A172 (cell line): ENCODE measurements around the gene C1QL3. TPM values are rescaled to one million over a fixed set of nuclear protein-coding genes. Genes with fewer than 3 reads are reported as not detected.

Experiments
- DNase-seq: peaks from one replicate; pipeline ENCODE4 v3.0.0-alpha.2; 2015; ENCODE audit warnings: low spot score
- total RNA-seq: library from RNA; depleted of rRNA; stranded (reverse); fragments of >200 nt; shearing (Covaris generic); gene quantifications from 2 replicates; pipeline ENCODE4 v1.2.3, GENCODE V29; 2014; rRNA removed

C1QL3 gene
- not detected in 2 replicates for total RNA-seq

DNA sequence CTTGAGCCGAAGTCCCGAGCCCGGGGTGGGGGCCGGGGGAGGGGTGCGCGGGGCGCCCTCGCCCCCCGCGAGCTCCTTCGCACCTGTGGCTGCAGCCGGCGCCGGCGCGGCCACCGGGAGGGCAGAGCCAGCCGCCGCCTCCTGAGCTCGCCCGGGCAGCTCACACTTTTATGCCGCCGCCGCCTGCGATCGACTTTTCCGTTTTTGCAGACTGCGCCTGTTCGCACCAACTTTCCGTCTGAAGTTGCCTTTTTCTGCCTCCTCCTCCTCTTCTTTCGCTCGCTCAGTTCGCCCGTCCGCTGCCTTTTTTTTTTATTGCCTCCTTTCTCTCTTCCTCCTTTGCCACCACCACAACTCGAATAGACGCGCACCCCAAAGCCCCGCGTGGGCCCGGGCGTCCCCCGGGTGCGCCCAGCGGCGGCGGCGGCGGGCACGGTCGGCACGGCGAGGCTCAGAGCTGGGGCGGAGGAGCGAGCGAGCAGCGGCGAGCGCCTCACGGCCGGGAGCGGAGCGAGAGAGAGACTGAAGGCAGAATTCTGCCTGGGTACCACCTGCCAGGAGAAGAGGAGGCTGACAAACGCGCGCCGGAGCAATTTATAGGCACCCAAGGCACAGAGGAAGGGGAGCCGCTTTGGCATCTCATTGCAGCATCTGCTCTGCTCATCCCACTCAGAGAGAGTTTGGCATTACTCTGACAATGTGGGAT, at the start of gene C1QL3:
Gene C1QL3, minus strand, starts transcription at position 569 of the 706 bp plus-strand sequence. CDS start 814 bp downstream, outside the sequence.
- no peak for DNase-seq

DNA sequence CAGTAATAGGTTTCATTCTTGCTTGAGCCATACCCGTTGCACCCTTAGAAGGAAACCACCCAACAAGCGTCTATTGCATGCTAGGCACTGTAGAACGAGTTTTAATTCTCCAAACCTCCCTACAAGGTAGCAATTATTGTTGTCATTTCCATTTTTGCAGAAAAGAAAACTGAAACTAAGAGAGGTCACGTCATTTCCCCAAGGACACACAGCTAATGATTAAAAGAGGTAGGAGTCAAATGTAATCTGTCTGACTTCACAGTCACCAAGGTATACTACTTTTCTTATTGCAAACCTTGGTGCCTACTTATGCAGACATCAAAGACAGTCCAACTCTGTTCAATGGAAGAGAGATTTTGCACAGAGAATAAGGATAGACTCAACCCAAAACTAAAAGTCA, 49.1 kb upstream of the C1QL3 start:
- no peak for DNase-seq

DNA sequence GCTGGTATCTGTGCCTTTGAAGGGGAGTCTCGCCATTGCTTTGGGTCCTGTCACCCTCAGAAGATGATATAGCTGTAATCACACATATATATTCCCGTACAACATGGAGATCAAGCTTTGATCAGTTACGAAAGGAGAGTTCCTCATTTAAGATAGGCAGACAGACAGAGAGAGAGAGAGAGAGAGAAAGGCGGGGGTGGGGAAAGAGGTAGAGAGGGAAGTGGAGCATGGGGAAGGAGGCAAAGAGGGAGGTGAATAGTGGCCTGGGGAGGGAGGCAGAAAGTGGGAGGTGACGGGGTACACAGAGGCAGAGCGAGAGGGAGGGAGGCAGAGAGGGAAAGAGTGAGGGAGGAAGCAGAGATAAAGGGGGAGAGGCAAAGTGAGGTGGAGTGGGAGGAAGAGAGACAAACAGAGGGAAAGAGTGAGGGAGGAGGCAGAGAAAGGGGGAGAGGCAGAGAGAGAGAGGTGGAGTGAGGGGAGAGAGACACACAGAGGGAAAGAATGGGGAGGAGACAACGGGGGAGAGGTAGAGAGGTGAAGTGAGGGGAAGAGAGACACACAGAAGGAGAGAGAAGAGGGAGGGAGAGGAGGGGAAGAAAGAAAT, 44.6 kb upstream of the C1QL3 start:
- no peak for DNase-seq

DNA sequence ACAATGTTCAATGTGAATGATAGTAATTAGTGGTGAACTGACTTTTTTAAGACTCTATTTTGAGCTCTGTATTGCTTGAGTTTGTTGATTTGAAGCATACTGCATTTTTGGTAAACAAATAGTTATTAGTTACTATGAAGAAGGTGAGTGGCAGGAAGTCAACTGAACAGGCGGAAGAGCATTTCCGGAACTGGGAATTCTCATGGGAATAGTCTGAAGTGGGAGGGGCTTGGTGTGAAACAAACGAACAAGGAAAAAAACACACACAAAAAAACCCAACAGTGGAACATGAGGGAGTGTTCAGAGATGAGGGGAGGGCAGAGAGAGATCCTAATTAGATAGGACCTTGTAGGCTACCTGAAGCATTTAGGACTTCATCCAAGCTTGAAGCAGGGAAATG, 43.9 kb upstream of the C1QL3 start:
- peak; percentile 4 for DNase-seq

DNA sequence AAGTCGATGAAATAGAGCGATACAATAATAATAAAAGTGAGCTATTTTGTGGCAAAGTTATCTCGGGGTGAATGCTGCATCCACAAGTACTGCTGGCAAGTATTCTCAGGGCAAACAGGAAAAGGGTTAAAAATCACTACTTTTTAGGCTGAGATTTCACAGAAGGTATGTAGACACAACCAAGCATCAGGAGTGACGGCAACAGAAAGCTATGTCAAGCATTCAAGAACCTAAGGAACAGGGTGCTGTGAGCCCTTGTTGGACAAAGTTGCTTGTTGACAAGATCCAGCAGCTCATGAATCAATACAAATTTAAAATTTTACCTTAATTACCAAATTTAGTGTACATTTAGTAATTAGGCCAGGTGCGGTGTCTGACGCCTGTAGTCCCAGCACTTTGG, 41.2 kb upstream of the C1QL3 start:
- no peak for DNase-seq

DNA sequence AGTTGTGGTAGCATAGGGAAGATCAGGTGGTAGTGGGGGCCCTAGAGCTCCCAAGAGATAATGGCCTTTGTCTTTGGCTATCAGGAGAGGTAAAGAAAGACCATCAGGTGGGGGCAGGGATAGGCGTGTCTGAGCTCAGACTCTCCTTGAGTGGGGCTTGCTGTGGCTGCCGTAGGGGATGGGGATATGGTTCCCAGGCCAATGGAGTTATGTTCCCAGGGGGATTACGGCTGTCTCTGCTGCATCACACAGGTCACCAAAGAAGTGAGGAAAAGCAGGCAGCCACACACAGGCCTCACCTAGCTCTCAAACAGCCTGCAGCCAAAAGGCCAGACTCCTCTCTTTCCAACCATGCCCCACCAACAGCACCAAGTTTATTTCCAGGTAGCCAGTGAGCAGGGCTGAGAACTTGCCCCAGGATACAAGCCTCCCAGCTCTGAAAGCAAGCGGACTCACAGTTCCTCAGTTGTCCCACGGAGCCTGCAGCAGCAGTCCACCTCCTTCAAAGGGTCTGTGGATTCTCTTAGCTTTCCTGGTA, 37.6 kb upstream of the C1QL3 start:
- no peak for DNase-seq

DNA sequence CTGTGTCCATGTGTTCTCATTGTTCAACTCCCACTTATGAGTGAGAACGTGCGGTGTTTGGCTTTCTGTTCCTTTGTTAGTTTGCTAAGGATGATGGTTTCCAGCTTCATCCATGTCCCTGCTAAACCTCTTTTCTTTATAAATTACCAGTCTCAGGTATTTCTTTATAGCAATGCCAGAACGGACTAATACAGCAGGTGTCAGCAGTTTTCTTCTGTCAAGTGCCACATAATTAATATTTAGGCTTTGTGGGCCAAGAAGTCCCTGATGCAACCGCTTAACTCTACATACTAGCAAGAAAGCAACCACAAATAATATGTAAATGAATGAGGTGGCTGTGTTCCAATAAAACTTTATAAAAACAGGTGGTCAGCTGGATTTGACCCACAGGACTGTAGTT, 26.3 kb upstream of the C1QL3 start:
- no peak for DNase-seq

DNA sequence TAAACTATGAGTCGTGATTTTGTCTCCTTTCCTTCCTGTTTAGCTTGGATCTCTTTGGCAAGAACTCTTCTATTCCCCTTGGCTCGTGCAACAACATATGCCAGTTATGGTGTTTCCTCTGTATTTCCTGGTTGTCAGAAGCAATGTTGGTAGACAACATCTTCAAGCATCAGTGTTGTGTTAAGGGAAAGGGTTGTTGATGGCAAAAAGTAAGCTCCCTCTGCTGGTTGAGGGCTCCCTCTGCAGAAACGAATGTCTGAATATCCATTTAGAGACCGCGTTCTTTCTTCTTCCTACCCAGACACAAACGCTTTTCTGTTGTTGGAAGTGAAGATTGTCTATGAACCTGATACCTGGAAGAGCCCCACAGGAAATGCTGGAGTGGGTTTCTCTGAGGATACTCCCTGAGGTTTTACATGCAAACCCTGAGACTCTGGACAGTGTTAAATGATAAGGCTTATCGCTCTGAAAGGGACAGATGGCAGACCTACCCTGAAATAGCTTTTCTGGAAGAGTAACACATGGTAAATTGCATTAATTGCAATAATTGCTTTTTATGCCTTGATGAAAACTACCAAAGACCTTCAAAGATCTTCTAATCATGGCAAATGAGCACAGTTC, 23.5 kb upstream of the C1QL3 start:
- peak; percentile 14 for DNase-seq

DNA sequence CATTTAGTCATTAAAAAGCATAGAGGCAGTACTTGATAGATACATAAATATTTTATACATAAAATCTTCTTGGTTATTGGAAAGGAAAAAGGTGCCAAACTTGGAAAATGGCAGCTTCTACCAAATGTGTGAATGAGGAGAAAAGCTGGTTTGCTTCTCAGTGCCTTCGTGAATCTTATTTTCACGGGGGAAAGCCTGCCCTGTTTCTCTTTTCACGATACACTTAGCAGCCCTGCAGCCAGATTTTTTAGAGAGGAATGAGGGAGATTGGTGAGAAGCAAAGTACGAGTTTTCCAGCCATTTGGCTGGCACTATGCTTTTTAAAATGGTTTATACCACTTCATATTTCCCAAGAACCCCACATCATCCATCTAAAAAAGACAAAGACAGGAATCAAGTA, 22.9 kb upstream of the C1QL3 start:
- no peak for DNase-seq

DNA sequence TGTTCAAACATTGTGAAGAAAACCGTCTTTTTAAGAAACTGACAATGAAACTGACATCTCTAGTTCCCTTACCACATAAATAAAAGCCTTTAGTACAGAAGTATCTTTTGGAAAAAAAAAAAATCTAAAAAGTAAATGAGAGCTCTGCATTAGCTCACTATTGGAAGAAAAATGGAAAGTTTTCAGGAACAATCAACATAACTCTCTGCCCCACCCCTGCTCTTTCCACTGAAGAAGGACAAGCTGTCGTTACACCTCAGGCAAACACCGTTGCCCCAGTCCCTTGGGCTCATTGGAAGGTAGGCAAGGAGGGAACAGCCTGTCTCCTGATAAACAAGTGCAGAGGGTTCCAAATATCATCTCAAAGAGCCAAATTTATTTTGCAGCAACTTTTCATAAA, 22.4 kb upstream of the C1QL3 start:
- no peak for DNase-seq

DNA sequence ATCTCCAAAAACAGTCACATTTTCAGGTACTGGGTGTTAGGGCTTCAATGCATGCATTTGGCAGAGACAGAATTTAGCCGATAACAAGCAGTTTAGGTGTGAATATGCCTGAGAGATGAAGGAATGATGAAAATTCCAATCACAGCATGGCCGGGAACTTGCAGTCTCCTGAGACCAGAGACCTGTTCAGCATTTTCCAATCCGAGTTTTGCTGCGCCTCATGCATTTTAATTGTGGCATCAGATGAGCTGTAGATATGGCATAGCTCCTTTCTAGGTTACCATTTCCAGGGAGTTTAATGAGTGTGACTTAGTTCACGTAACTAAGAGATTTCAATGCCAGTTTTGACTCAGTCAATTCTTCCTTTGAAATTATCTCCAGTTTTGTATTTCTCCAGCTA, 14.5 kb upstream of the C1QL3 start:
- DNase-seq = no peak

DNA sequence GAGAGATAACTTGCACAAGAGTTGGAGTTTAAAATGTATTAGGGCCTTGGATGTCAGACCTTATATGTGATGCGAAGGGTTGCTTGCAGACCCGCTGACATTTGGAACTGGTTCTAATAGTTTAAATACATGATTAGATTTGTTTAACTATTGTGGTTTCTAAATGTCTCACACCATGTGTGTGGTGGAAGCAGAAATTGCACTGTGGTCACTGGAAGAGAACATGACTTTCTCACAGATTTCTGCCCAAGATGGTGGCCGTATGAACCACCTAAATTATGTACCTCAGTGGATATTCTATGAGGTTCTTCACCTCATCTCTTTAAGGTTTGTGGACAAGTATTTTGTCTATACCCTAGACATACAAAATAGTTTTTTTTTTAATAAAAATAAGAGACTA, 8.2 kb upstream of the C1QL3 start:
- no peak for DNase-seq

DNA sequence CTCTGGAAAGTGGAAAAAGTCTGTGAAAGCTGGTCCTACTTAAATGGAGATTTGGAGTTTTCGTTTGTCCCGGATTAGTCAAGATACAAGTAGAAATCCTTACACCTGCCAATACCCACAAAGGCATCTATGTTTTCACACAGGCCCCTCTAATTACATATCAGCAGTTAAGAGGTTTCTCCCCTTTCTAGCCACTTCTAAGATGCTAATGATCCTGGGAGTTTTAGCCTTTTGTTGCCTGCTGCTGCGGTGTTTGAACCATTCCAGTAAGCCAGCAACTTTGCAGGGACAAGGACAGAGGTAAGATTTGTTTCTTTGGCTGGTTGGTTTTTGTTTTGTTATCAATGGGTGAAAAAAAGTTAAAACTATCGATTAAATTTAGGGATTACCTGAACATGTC, 5.8 kb upstream of the C1QL3 start:
- DNase-seq = no peak

DNA sequence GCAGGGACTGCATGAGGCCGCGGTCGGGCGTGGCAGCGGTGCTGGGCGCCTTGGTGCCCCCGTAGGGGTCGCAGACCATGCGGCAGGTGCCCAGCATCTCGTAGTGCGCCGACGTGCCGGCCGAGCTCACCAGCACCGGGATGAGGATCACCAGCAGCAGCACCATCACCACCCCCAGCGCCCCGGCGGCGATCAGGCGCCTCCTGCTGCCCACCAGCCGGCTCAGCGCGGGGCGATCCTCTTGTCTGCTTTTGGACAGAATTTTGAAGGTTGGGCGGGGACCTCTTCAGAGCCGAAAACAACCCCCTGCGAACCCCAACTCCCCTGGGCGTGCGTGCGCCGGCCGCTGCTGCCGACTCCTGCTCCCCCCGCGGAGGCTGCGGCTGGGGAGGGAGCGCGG, 779 bp downstream of the C1QL3 start:
- no peak for DNase-seq

DNA sequence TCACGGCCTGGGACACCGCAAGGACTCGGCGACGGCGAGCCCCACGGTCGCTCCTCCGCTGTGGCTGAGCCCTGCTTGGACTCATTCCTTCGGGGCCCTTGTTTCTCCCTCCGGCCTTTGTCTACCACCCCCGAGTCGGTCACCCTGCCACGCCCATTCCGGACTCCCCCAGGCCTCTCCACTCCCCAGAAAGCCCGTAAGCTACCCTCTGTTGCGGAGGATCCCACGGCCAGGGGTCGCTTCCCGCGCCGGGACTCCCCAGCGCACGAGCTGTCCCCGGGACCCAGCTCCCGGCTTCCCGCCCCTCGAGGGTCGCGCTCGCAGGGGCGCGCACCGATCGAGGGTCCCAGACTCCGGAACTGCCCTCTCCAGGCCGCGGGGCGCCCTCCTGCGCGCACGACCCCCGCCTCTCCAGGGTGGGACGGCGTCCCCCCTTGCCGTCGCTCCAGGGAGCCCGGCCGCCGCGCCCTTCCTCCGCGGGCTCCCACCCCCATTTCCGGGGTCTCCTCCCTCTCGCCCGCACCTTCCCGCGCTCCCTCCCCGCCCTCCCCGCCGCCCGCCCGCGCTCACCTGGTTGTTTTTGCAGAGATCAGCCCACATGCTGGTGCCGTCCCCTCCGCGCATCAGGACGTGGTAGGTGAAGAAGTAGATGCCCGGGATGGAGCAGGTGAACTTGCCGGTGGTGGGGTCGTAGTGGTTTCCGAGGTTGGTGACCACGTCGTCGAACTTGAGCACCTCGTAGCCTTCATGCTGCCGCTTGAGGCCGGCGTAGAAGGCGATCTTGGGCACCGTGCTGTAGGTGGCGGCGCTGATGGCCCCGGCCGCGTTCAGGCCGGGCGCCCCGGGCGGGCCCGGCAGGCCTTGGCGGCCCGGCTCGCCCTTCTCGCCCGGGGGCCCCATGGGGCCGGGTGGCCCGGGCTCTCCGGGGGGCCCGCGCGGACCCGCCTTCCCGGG, 1.5 kb downstream of the C1QL3 start:
- no peak for DNase-seq

DNA sequence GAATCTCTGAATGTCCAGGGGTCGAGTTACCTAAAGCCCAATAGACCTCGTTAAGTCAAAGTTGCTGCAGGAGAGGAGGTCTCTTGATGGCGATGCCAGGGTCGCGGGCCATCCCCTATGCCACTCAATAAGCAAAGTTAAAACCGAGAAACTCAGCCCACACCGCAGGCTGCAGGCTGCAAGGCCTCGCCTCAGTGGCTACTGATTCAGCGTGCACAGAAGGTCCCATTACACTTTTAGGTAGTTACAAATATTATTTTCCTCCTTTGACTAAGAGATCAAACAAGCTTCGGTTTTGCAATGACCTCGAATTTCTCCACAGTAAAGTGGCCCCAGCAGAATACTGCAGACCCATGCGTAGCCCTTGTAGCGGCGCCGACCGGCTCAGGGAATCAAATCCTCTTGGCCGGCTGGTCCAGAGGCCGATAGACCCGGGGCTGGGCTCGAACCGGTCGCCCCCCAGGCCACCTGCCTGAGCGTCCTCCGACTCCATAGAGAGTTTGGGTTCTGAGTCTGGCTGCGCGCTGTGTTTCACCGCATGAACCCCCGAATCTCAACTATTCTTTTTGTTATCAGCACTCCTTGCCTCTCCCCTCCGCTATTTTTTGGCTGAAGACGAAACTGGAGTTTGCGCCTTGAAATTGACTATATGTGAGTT, 2.3 kb downstream of the C1QL3 start:
- DNase-seq = no peak

DNA sequence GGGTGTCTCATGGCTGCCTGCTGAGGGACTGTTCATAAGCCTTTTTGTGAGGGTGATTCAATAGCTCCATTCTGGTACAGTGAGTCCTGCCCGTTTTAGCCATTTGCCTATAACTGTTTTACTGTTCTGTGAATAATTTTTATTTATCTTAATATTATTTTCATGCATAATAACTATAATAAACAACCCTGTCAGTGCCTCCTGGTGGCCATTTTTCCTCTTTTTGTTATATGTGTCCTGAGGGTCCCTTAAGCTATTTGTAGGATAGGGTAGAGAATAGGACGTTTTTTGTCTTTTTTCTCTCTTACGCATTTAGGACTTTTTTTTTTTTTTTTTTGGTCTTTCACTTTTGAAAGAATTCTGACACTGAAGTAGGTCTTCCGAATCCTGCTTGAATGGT, 2.9 kb downstream of the C1QL3 start:
- no peak for DNase-seq

DNA sequence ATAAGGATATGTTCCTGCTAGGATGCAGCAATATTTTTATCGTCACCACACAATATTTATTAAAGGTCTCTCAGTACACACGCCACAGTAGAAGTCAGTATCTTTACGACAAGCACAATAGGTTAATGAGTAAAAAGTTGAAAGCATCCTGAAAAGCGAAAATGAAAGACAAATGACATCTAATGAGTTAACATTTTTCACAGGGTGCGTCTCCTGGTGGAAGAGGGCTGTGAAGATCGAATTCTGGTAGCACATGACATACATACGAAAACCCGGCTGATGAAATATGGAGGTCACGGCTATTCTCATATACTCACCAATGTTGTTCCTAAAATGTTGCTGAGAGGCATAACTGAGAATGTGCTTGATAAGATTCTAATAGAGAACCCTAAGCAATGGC, 10.8 kb downstream of the C1QL3 start:
- DNase-seq = no peak

DNA sequence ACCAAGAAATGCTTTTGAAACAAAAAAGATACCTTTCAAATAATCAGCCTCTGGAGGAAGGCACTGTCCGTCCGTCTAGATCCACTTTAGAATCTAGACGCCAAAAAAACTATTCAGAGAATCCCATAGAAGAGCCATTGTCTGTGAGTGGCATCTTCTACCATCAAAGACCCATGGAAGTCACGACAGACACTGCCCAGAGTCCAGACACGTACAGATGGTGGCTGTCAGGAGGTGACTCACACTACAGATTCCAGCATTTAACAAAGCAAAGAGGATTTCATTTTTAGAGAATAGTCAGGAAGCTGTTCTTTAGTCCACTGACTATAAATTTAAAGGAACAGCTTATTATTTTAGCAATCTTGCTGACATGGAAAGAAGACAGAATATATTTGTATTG, 11.7 kb downstream of the C1QL3 start:
- DNase-seq = no peak

DNA sequence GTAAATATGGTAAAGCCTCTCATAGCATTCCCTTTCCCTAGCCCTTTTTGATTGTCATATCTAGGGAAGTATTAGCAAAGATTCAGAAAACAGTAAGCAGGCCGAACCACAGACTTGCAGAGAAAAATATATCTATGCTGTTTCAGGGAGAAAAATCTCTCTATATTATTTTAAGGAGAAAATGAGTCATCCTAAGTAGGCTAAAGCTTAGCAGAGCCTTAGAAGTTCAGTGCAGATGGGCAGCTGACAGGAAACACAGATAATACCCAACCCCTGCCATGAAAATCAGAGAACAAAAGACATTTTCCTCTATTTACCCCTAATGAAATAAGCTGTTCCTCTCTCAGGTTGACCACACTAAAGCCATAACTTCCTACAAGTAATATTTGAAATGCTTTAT, 16.5 kb downstream of the C1QL3 start:
- no peak for DNase-seq

DNA sequence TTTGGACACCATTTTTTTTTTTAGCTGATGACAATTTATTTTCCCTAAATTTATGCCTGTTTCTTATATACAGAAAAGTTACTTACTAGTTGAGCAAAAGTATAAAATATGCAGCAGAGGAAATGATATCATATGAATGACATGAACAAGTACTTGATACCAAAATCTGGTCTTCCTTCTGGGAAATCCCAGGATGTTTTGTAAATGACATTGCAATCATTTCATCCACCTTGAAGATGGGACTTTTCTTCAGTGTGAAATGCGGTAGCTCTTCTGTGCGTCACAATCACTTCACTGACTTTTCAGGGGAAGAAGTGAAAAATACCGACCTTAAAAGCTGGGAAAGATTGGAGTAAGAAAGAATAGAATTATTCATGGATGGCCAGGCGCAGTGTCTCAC, 23.8 kb downstream of the C1QL3 start:
- no peak for DNase-seq
